H1 (cell line): ENCODE data around the gene CERS1. TPM values are rescaled to one million over a fixed set of nuclear protein-coding genes. Genes with fewer than 3 reads are reported as not detected.

Experiments
- CTCF ChIA-PET: fragments of 300-600 bp; sonication (Branson Sonifier 250); formaldehyde crosslinking; loops from one replicate; lab custom pipeline; 2021; ENCODE audit not compliant: partially characterized antibody; lab: Charles Lee
- POLR2A ChIA-PET: fragments of 300-600 bp; sonication (Branson Sonifier 250); formaldehyde crosslinking; loops from one replicate; lab custom pipeline; 2021; ENCODE audit warnings: inconsistent platforms; ENCODE audit not compliant: partially characterized antibody; lab: Charles Lee
- DNase-seq, 2 experiments: peaks; one replicate each; pipeline versions ENCODE4 v3.0.0 to v3.0.0-alpha.2; 2010 to 2022; ENCODE audit warnings: low spot score in 2 of 2, low read depth in 1 of 2, mixed read lengths in 1 of 2
- FAIRE-seq: peaks from 2 replicates; lab custom pipeline; 2011; peaks lifted over from hg19 to GRCh38; lab: Jason Lieb, UNC
- H2AFZ ChIP-seq: 2 replicates; pipeline ENCODE4 v1.8.1; 2012; ENCODE audit warnings: low read length, inconsistent platforms
- H2AK5ac ChIP-seq: 2 replicates; pipeline ENCODE4 v1.6.1; 2013; ENCODE audit warnings: low read depth, low read length
- H2BK120ac ChIP-seq: replicated peaks from 2 replicates; pipeline ENCODE3; 2013; ENCODE audit warnings: low read depth, low read length, inconsistent platforms
- H2BK12ac ChIP-seq: 2 replicates; pipeline ENCODE4 v1.6.1; 2013; ENCODE audit warnings: low read depth, low read length
- H2BK15ac ChIP-seq: 2 replicates; pipeline ENCODE4 v1.6.1; 2013; ENCODE audit warnings: low read length
- H2BK20ac ChIP-seq: 2 replicates; pipeline ENCODE4 v1.6.1; 2013; ENCODE audit warnings: low read length
- H2BK5ac ChIP-seq: 2 replicates; pipeline ENCODE4 v1.6.1; 2013; ENCODE audit warnings: low read depth, low read length
- H3K14ac ChIP-seq: 2 replicates; pipeline ENCODE4 v1.6.1; 2013; ENCODE audit warnings: inconsistent platforms; ENCODE audit not compliant: insufficient read length
- H3K18ac ChIP-seq: 2 replicates; pipeline ENCODE4 v1.6.1; 2013; ENCODE audit warnings: low read length; ENCODE audit errors: extremely low read depth
- H3K23ac ChIP-seq: 2 replicates; pipeline ENCODE4 v1.6.1; 2013; ENCODE audit warnings: inconsistent platforms; ENCODE audit not compliant: insufficient read length
- H3K23me2 ChIP-seq: 2 replicates; pipeline ENCODE4 v1.6.1; 2013; ENCODE audit warnings: low read depth, low read length
- H3K27ac ChIP-seq: 2 replicates; pipeline ENCODE4 v1.6.1; 2011; ENCODE audit warnings: low read depth, low read length, inconsistent platforms
- H3K27me3 ChIP-seq, 4 experiments: replicated peaks in 1 of 4; 1 replicate in 1 of 4; 2 replicates in 3 of 4; pipeline versions ENCODE4 v1.6.1 to v1.8.1; 2011 to 2013; ENCODE audit warnings: low read length in 3 of 4, mild to moderate bottlenecking in 3 of 4, inconsistent platforms in 2 of 4, mixed read lengths in 2 of 4, moderate library complexity in 1 of 4; ENCODE audit not compliant: control insufficient read depth in 3 of 4, insufficient read depth in 3 of 4; ENCODE audit errors: extremely low read depth in 1 of 4
- H3K36me3 ChIP-seq, 4 experiments: 2 replicates each; pipeline versions ENCODE4 v1.6.1 to v1.8.1; 2011 to 2013; ENCODE audit warnings: mild to moderate bottlenecking in 4 of 4, low read length in 3 of 4, moderate library complexity in 2 of 4, control low read depth in 1 of 4, inconsistent platforms in 1 of 4; ENCODE audit not compliant: insufficient read depth in 4 of 4, control insufficient read depth in 2 of 4
- H3K4ac ChIP-seq: replicated peaks from 2 replicates; pipeline ENCODE3; 2013; ENCODE audit warnings: low read length, low read depth, mixed read lengths, inconsistent platforms; ENCODE audit not compliant: insufficient read length
- H3K4me1 ChIP-seq, 4 experiments: replicated peaks in 1 of 4; 1 replicate in 1 of 4; 2 replicates in 3 of 4; pipeline versions ENCODE4 v1.6.1 to v1.8.1; 2011 to 2013; ENCODE audit warnings: low read length in 3 of 4, inconsistent platforms in 2 of 4, mixed read lengths in 1 of 4; ENCODE audit not compliant: insufficient read depth in 4 of 4, control insufficient read depth in 3 of 4
- H3K4me2 ChIP-seq, 2 experiments: 2 replicates each; pipeline versions ENCODE4 v1.6.1 to v1.8.1; 2011 to 2013; ENCODE audit warnings: low read depth in 2 of 2, low read length in 2 of 2, control low read depth in 1 of 2, inconsistent platforms in 1 of 2, mild to moderate bottlenecking in 1 of 2; ENCODE audit not compliant: insufficient read depth in 1 of 2
- H3K4me3 ChIP-seq, 4 experiments: fragments of 200-600, 300-600 bp in 1 of 4; sonication (generic), shearing (Covaris generic), sonication (Bioruptor Twin) in 1 of 4; 2 replicates each; pipeline versions ENCODE4 v1.5.1 to v1.8.1; 2011 to 2016; ENCODE audit warnings: low read length in 4 of 4, low read depth in 3 of 4, control low read depth in 2 of 4, inconsistent platforms in 2 of 4, mild to moderate bottlenecking in 2 of 4, mixed read lengths in 1 of 4, moderate library complexity in 1 of 4; ENCODE audit not compliant: insufficient read depth in 2 of 4; ENCODE audit errors: extremely low read depth in 1 of 4
- H3K56ac ChIP-seq: replicated peaks from 2 replicates; pipeline ENCODE3; 2013; ENCODE audit warnings: low read depth, mild to moderate bottlenecking, mixed read lengths, low read length, inconsistent platforms; ENCODE audit not compliant: insufficient read length
- H3K79me1 ChIP-seq: 2 replicates; pipeline ENCODE4 v1.6.1; 2013; ENCODE audit warnings: low read depth, low read length, control low read depth
- H3K79me2 ChIP-seq, 2 experiments: 2 replicates each; pipeline versions ENCODE4 v1.6.1 to v1.8.1; 2012 to 2013; ENCODE audit warnings: low read length in 2 of 2, mild to moderate bottlenecking in 2 of 2, inconsistent platforms in 1 of 2; ENCODE audit not compliant: insufficient read depth in 2 of 2, control insufficient read depth in 1 of 2
- H3K9ac ChIP-seq, 4 experiments: replicated peaks in 1 of 4; 1 replicate in 1 of 4; 2 replicates in 3 of 4; pipeline versions ENCODE4 v1.6.1 to v1.8.1; 2011 to 2013; ENCODE audit warnings: low read depth in 3 of 4, low read length in 3 of 4, control low read depth in 2 of 4, mild to moderate bottlenecking in 2 of 4, moderate library complexity in 2 of 4, inconsistent platforms in 1 of 4; ENCODE audit errors: extremely low read depth in 1 of 4
- H3K9me3 ChIP-seq, 2 experiments: 2 replicates each; pipeline versions ENCODE4 v1.6.1 to v1.8.1; 2012 to 2013; ENCODE audit warnings: mild to moderate bottlenecking in 2 of 2, moderate library complexity in 2 of 2, control low read depth in 1 of 2, inconsistent platforms in 1 of 2, low read depth in 1 of 2, low read length in 1 of 2, mixed read lengths in 1 of 2; ENCODE audit not compliant: insufficient read depth in 2 of 2
- H4K20me1 ChIP-seq, 2 experiments: replicated peaks in 1 of 2; 2 replicates each; pipeline versions ENCODE3 to v1.8.1; 2011 to 2013; ENCODE audit warnings: inconsistent platforms in 2 of 2, low read length in 2 of 2, mild to moderate bottlenecking in 1 of 2; ENCODE audit not compliant: insufficient read depth in 2 of 2, control insufficient read depth in 1 of 2
- H4K5ac ChIP-seq: 2 replicates; pipeline ENCODE4 v1.6.1; 2013; ENCODE audit warnings: low read length, low read depth, mixed read lengths, inconsistent platforms; ENCODE audit not compliant: insufficient read length
- H4K8ac ChIP-seq: 2 replicates; pipeline ENCODE4 v1.8.0; 2013; ENCODE audit warnings: mild to moderate bottlenecking, moderate library complexity, low read length, inconsistent platforms; ENCODE audit not compliant: insufficient read depth; ENCODE audit errors: extremely low read depth
- H4K91ac ChIP-seq: replicated peaks from 2 replicates; pipeline ENCODE3; 2013; ENCODE audit warnings: low read length, mixed read lengths, inconsistent platforms; ENCODE audit not compliant: insufficient read length
- EZH2 ChIP-seq: fragments of 200-600 bp; sonication (generic); IDR thresholded peaks from 2 replicates; pipeline ENCODE4 v1.7.1; 2012; ENCODE audit warnings: low read depth, mild to moderate bottlenecking, moderate library complexity, low read length, inconsistent platforms; ENCODE audit not compliant: severe bottlenecking
- GABPA ChIP-seq: IDR thresholded peaks from 2 replicates; pipeline ENCODE4 v1.6.1; 2011; ENCODE audit warnings: mild to moderate bottlenecking, low read length, moderate library complexity, borderline replicate concordance; ENCODE audit not compliant: insufficient read depth
- HDAC6 ChIP-seq: IDR thresholded peaks from one replicate; pipeline ENCODE4 v1.7.1; 2012; ENCODE audit warnings: low read depth, mild to moderate bottlenecking, inconsistent platforms, low read length, moderate library complexity
- JUND ChIP-seq: IDR thresholded peaks from 2 replicates; pipeline ENCODE4 v1.6.1; 2011; ENCODE audit warnings: mild to moderate bottlenecking, improper control_type of control experiment, low read length
- KDM5A ChIP-seq: fragments of 200-600 bp; IDR thresholded peaks from 2 replicates; pipeline ENCODE4 v1.7.1; 2012; ENCODE audit warnings: mild to moderate bottlenecking, low read length, inconsistent platforms, mixed read lengths
- RAD21 ChIP-seq, 2 experiments: IDR thresholded peaks in 1 of 2; conservative IDR thresholded peaks in 1 of 2; 2 replicates each; pipeline ENCODE4 v1.6.1; 2011; ENCODE audit warnings: low read depth in 2 of 2, low read length in 2 of 2, improper control_type of control experiment in 1 of 2, inconsistent platforms in 1 of 2, mild to moderate bottlenecking in 1 of 2, moderate library complexity in 1 of 2
- SIN3A ChIP-seq, 2 experiments: IDR thresholded peaks in 1 of 2; conservative IDR thresholded peaks in 1 of 2; 2 replicates each; pipeline ENCODE4 v1.6.1; 2011 to 2012; ENCODE audit warnings: low read length in 2 of 2, improper control_type of control experiment in 1 of 2, low read depth in 1 of 2, mild to moderate bottlenecking in 1 of 2
- SP1 ChIP-seq: IDR thresholded peaks from 2 replicates; pipeline ENCODE4 v1.6.1; 2011; ENCODE audit warnings: low read depth, low read length
- SRF ChIP-seq: IDR thresholded peaks from 2 replicates; pipeline ENCODE4 v1.6.1; 2011; ENCODE audit warnings: mild to moderate bottlenecking, low read depth, low read length, moderate library complexity
- WGBS, 2 experiments: shearing (Covaris generic) in 1 of 2; methylation state at CpG; one replicate each; pipeline versions ENCODE4 v1.1.6 to v1.1.7; 2013 to 2015; ENCODE audit warnings: low lambda C conversion rate in 2 of 2, mixed read lengths in 2 of 2, inconsistent platforms in 1 of 2, low coverage in 1 of 2, missing lambda C conversion rate in 1 of 2; ENCODE audit not compliant: insufficient replicate concordance in 2 of 2, insufficient coverage in 1 of 2, insufficient read length in 1 of 2; ENCODE audit errors: extremely low coverage in 1 of 2, missing lambda C conversion rate in 1 of 2; 5-methylcytosine and 5-hydroxymethylcytosine counted together
- polyA plus RNA-seq, 7 experiments: library from polyadenylated mRNA; depleted of rRNA in 3 of 7; stranded (reverse) in 5 of 7; unstranded in 2 of 7; fragments of >200 nt in 5 of 7; fragments of 200-250 nt in 2 of 7; gene quantifications; 1 replicate in 5 of 7; 2 replicates in 1 of 7; 4 replicates in 1 of 7; pipeline versions ENCODE4 v1.2.1 to v1.2.3, GENCODE V29; 2011 to 2013; ENCODE audit warnings: missing spikeins in 2 of 7, mixed read lengths in 2 of 7
- total RNA-seq: library from RNA; stranded (reverse); fragmentation: NEBNext Ultra II Directional; extraction: Animal tissue kit (Norgen Biotek cat#: 25700); gene quantifications from 2 replicates; pipeline ENCODE4 v1.2.1, GENCODE V29; 2021
- TF ChIP-seq, protein P1 (sequence below), 3 experiments: IDR thresholded peaks; 1 replicate in 2 of 3; 2 replicates in 1 of 3; pipeline versions ENCODE4 v1.5.1 to v1.6.1; 2011; ENCODE audit warnings: low read length in 3 of 3, mild to moderate bottlenecking in 3 of 3, inconsistent platforms in 2 of 3, low read depth in 1 of 3, moderate library complexity in 1 of 3; ENCODE audit not compliant: insufficient read depth in 1 of 3; ENCODE audit errors: control extremely low read depth in 1 of 3

The CERS1 gene
- total and polyA plus RNA-seq, 2 of the 8 experiments (the other 6 are each of a cell fraction or from before 2014, with no cell fraction given), result 18.6 to 51.0 TPM

GRCh38 chr19:18910010-18910409, 14.1 kb upstream of the CERS1 start:
- FAIRE-seq, result no peak

More at GRCh38 chr19:18910010-18910409, 14.1 kb upstream of the CERS1 start:
- Histone ChIP-seq H3K4ac (no peak overlapping the region), H3K14ac (no peak overlapping the region), H3K56ac (no peak overlapping the region), H3K23me2 (no peaks in the 10 kb centered on the region), H2AFZ (no peak overlapping the region), H3K23ac (no peak overlapping the region), H3K27me3 (no peaks in the 10 kb centered on the region), H3K79me2 (no peaks in the 10 kb centered on the region; a peak in 1 of 4 replicates), H3K4me3 (no peak overlapping the region), H2BK15ac (no peak overlapping the region), H3K27ac (no peak overlapping the region), H2BK5ac (no peak overlapping the region), H3K9me3 (no peaks in the 10 kb centered on the region), H3K4me2 (no peak overlapping the region), H3K79me1 (peaks cover 8% of the 10 kb centered on the region), H2BK120ac (no peak overlapping the region), H4K91ac (no peak overlapping the region), H3K4me1 (no peaks in the 10 kb centered on the region), H4K20me1 (peaks cover 6 to 23% of the 10 kb centered on the region in 2 experiments), H2BK12ac (no peak overlapping the region), H3K9ac (no peak overlapping the region), H4K8ac (peak overlapping the region; percentile 11; the same call in 1 of the 2 replicates), H3K36me3 (peaks cover 0 to 26% (median 6%) of the 10 kb centered on the region in 4 experiments; a peak in 4 of 8 replicates), H4K5ac (no peak overlapping the region), H3K18ac (no peak overlapping the region), H2AK5ac (no peak overlapping the region), H2BK20ac (no peak overlapping the region)
- ChIA-PET CTCF (interaction anchor here (1.2 to 2.1 kb wide), 2 partner anchors 11 to 90 kb away, joined by 4 to 6 read pairs; no protein-coding TSS in a partner anchor), POLR2A (interaction anchor here (0.9 to 3.2 kb wide), 4 partner anchors 9 to 30 kb away, joined by 3 to 13 read pairs (median 6); partner anchors contain the start of genes COPE and DDX49)
- 92% methylated on average over 10 of the region's 10 CpGs; no CpG with 5 or more reads in 1 of the 2 experiments for WGBS, 2 experiments
- DNase-seq, result no peak
- TF ChIP-seq SRF, result no peak
- no peak for TF ChIP-seq RAD21 (IDR thresholded peaks at IDR 0.05 in 1 of 2, conservative IDR thresholded peaks at IDR 0.05 in 1 of 2; ENCODE audit: low read depth in 2 of 2, low read length in 2 of 2)
- TF ChIP-seq, protein P1, sequence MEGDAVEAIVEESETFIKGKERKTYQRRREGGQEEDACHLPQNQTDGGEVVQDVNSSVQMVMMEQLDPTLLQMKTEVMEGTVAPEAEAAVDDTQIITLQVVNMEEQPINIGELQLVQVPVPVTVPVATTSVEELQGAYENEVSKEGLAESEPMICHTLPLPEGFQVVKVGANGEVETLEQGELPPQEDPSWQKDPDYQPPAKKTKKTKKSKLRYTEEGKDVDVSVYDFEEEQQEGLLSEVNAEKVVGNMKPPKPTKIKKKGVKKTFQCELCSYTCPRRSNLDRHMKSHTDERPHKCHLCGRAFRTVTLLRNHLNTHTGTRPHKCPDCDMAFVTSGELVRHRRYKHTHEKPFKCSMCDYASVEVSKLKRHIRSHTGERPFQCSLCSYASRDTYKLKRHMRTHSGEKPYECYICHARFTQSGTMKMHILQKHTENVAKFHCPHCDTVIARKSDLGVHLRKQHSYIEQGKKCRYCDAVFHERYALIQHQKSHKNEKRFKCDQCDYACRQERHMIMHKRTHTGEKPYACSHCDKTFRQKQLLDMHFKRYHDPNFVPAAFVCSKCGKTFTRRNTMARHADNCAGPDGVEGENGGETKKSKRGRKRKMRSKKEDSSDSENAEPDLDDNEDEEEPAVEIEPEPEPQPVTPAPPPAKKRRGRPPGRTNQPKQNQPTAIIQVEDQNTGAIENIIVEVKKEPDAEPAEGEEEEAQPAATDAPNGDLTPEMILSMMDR (IDR thresholded peaks at IDR 0.05; ENCODE audit: control extremely low read depth in 1 of 3, insufficient read depth in 1 of 3, low read depth in 1 of 3, low read length in 3 of 3), result no peak
- TF ChIP-seq SP1, result no peak
- no peak for TF ChIP-seq KDM5A
- no peak for TF ChIP-seq JUND
- TF ChIP-seq HDAC6, result no peak
- TF ChIP-seq EZH2, result no peak
- no peak for TF ChIP-seq GABPA
- TF ChIP-seq SIN3A (conservative IDR thresholded peaks at IDR 0.05 in 1 of 2, IDR thresholded peaks at IDR 0.05 in 1 of 2; ENCODE audit: low read depth in 1 of 2, low read length in 2 of 2), result no peak
